ENCODE measurements around the gene EGFR.

EGFR gene

DNA sequence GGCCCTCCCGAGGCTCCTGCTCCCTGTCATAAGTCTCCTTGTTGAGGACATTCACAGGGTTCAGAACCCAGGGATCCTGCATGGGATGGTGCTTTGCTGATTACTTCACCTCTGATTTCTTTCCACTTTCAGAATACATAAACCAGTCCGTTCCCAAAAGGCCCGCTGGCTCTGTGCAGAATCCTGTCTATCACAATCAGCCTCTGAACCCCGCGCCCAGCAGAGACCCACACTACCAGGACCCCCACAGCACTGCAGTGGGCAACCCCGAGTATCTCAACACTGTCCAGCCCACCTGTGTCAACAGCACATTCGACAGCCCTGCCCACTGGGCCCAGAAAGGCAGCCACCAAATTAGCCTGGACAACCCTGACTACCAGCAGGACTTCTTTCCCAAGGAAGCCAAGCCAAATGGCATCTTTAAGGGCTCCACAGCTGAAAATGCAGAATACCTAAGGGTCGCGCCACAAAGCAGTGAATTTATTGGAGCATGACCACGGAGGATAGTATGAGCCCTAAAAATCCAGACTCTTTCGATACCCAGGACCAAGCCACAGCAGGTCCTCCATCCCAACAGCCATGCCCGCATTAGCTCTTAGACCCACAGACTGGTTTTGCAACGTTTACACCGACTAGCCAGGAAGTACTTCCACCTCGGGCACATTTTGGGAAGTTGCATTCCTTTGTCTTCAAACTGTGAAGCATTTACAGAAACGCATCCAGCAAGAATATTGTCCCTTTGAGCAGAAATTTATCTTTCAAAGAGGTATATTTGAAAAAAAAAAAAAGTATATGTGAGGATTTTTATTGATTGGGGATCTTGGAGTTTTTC lies 186.5 kb downstream of the EGFR start:
- H3K9ac ChIP-seq: no peak overlapping the region
- no peaks in the 10 kb centered on the region for H4K20me1 ChIP-seq (ENCODE audit: insufficient read depth)
- H3K36me3 ChIP-seq (ENCODE audit: insufficient read depth): no peaks in the 10 kb centered on the region
- H3K4me2 ChIP-seq: no peak overlapping the region
- no peaks in the 10 kb centered on the region for H3K79me2 ChIP-seq (ENCODE audit: insufficient read depth, low read depth)
- H2AFZ ChIP-seq (ENCODE audit: low read depth): no peak overlapping the region
- H3K27me3 ChIP-seq (ENCODE audit: insufficient read depth, low read depth): no peaks in the 10 kb centered on the region
- TF ChIP-seq, protein P1, sequence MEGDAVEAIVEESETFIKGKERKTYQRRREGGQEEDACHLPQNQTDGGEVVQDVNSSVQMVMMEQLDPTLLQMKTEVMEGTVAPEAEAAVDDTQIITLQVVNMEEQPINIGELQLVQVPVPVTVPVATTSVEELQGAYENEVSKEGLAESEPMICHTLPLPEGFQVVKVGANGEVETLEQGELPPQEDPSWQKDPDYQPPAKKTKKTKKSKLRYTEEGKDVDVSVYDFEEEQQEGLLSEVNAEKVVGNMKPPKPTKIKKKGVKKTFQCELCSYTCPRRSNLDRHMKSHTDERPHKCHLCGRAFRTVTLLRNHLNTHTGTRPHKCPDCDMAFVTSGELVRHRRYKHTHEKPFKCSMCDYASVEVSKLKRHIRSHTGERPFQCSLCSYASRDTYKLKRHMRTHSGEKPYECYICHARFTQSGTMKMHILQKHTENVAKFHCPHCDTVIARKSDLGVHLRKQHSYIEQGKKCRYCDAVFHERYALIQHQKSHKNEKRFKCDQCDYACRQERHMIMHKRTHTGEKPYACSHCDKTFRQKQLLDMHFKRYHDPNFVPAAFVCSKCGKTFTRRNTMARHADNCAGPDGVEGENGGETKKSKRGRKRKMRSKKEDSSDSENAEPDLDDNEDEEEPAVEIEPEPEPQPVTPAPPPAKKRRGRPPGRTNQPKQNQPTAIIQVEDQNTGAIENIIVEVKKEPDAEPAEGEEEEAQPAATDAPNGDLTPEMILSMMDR (conservative IDR thresholded peaks at IDR 0.05; ENCODE audit: low read depth, low read length): no peak
- no peak overlapping the region for H3K4me3 ChIP-seq (IDR thresholded peaks at IDR 0.05; ENCODE audit: insufficient read depth, low read depth, low read length)
- no peak overlapping the region for H3K27ac ChIP-seq
- no peaks in the 10 kb centered on the region for H3K4me1 ChIP-seq (ENCODE audit: low read depth, poor library complexity, severe bottlenecking)

DNA sequence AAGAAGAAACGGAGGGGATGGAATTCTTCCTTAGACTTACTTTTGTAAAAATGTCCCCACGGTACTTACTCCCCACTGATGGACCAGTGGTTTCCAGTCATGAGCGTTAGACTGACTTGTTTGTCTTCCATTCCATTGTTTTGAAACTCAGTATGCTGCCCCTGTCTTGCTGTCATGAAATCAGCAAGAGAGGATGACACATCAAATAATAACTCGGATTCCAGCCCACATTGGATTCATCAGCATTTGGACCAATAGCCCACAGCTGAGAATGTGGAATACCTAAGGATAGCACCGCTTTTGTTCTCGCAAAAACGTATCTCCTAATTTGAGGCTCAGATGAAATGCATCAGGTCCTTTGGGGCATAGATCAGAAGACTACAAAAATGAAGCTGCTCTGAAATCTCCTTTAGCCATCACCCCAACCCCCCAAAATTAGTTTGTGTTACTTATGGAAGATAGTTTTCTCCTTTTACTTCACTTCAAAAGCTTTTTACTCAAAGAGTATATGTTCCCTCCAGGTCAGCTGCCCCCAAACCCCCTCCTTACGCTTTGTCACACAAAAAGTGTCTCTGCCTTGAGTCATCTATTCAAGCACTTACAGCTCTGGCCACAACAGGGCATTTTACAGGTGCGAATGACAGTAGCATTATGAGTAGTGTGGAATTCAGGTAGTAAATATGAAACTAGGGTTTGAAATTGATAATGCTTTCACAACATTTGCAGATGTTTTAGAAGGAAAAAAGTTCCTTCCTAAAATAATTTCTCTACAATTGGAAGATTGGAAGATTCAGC lies 187.6 kb downstream of the EGFR start:
- no peaks in the 10 kb centered on the region for H3K4me1 ChIP-seq (ENCODE audit: low read depth, poor library complexity, severe bottlenecking)
- H3K27ac ChIP-seq: no peak overlapping the region
- H3K9ac ChIP-seq: no peak overlapping the region
- H3K27me3 ChIP-seq (ENCODE audit: insufficient read depth, low read depth): no peaks in the 10 kb centered on the region
- TF ChIP-seq, protein P1 (conservative IDR thresholded peaks at IDR 0.05; ENCODE audit: low read depth, low read length): no peak
- H3K79me2 ChIP-seq (ENCODE audit: insufficient read depth, low read depth): no peaks in the 10 kb centered on the region
- no peak overlapping the region for H3K4me3 ChIP-seq (IDR thresholded peaks at IDR 0.05; ENCODE audit: insufficient read depth, low read depth, low read length)
- no peak overlapping the region for H2AFZ ChIP-seq (ENCODE audit: low read depth)
- H4K20me1 ChIP-seq (ENCODE audit: insufficient read depth): no peaks in the 10 kb centered on the region
- no peak overlapping the region for H3K4me2 ChIP-seq
- no peaks in the 10 kb centered on the region for H3K36me3 ChIP-seq (ENCODE audit: insufficient read depth)

DNA sequence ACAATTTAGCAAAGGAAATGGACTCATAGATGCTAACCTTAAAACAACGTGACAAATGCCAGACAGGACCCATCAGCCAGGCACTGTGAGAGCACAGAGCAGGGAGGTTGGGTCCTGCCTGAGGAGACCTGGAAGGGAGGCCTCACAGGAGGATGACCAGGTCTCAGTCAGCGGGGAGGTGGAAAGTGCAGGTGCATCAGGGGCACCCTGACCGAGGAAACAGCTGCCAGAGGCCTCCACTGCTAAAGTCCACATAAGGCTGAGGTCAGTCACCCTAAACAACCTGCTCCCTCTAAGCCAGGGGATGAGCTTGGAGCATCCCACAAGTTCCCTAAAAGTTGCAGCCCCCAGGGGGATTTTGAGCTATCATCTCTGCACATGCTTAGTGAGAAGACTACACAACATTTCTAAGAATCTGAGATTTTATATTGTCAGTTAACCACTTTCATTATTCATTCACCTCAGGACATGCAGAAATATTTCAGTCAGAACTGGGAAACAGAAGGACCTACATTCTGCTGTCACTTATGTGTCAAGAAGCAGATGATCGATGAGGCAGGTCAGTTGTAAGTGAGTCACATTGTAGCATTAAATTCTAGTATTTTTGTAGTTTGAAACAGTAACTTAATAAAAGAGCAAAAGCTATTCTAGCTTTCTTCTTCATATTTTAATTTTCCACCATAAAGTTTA lies 188.8 kb downstream of the EGFR start:
- Histone ChIP-seq H3K79me2 (ENCODE audit: insufficient read depth, low read depth) (no peaks in the 10 kb centered on the region), H4K20me1 (ENCODE audit: insufficient read depth) (no peaks in the 10 kb centered on the region), H3K4me1 (ENCODE audit: low read depth, poor library complexity, severe bottlenecking) (no peaks in the 10 kb centered on the region), H3K9ac (no peak overlapping the region), H3K4me3 (IDR thresholded peaks at IDR 0.05; ENCODE audit: insufficient read depth, low read depth, low read length) (no peak overlapping the region), H3K36me3 (ENCODE audit: insufficient read depth) (no peaks in the 10 kb centered on the region), H3K4me2 (no peak overlapping the region), H3K27me3 (ENCODE audit: insufficient read depth, low read depth) (no peaks in the 10 kb centered on the region), H2AFZ (ENCODE audit: low read depth) (no peak overlapping the region), H3K27ac (no peak overlapping the region)
- TF ChIP-seq, protein P1 (conservative IDR thresholded peaks at IDR 0.05; ENCODE audit: low read depth, low read length): no peak

DNA sequence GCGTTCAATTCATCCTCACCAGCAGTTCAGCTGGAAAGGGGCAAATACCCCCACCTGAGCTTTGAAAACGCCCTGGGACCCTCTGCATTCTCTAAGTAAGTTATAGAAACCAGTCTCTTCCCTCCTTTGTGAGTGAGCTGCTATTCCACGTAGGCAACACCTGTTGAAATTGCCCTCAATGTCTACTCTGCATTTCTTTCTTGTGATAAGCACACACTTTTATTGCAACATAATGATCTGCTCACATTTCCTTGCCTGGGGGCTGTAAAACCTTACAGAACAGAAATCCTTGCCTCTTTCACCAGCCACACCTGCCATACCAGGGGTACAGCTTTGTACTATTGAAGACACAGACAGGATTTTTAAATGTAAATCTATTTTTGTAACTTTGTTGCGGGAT lies 190.5 kb downstream of the EGFR start:
- no peaks in the 10 kb centered on the region for H3K36me3 ChIP-seq (ENCODE audit: insufficient read depth)
- H3K4me1 ChIP-seq (ENCODE audit: low read depth, poor library complexity, severe bottlenecking): no peaks in the 10 kb centered on the region
- H2AFZ ChIP-seq (ENCODE audit: low read depth): no peak overlapping the region
- no peak overlapping the region for H3K4me2 ChIP-seq
- H4K20me1 ChIP-seq (ENCODE audit: insufficient read depth): no peaks in the 10 kb centered on the region
- H3K9ac ChIP-seq: no peak overlapping the region
- H3K79me2 ChIP-seq (ENCODE audit: insufficient read depth, low read depth): no peaks in the 10 kb centered on the region
- H3K4me3 ChIP-seq (IDR thresholded peaks at IDR 0.05; ENCODE audit: insufficient read depth, low read depth, low read length): no peak overlapping the region
- H3K27ac ChIP-seq: no peak overlapping the region
- no peaks in the 10 kb centered on the region for H3K27me3 ChIP-seq (ENCODE audit: insufficient read depth, low read depth)
- TF ChIP-seq, protein P1 (conservative IDR thresholded peaks at IDR 0.05; ENCODE audit: low read depth, low read length): no peak

All from KMS-11 (cell line).